HAP-1 (cell line): ENCODE measurements around the gene RGS10.

ENCODE experiments used
- DNase-seq, 2 experiments: peaks; one replicate each; pipeline ENCODE4 v3.0.0-alpha.2; 2016 to 2020; ENCODE audit warnings: low spot score in 2 of 2
- H3K27me3 ChIP-seq: fragments of 250-450 bp; sonication (Bioruptor Pico); 2 replicates; pipeline ENCODE4 v1.5.1; 2020; ENCODE audit warnings: low read depth, mild to moderate bottlenecking, moderate library complexity
- H3K36me3 ChIP-seq: fragments of 250-450 bp; sonication (Bioruptor Pico); replicated peaks from 2 replicates; pipeline ENCODE4 v1.5.1; 2020; ENCODE audit warnings: mild to moderate bottlenecking
- H3K4me1 ChIP-seq: fragments of 250-450 bp; sonication (Bioruptor Pico); 2 replicates; pipeline ENCODE4 v1.5.1; 2020; ENCODE audit warnings: mild to moderate bottlenecking
- H3K4me3 ChIP-seq: fragments of 250-450 bp; sonication (Bioruptor Pico); 2 replicates; pipeline ENCODE4 v1.5.1; 2020; ENCODE audit warnings: mild to moderate bottlenecking, moderate library complexity
- H3K9me3 ChIP-seq: fragments of 250-450 bp; sonication (Bioruptor Pico); 2 replicates; pipeline ENCODE4 v1.5.1; 2020; ENCODE audit warnings: mild to moderate bottlenecking, moderate library complexity
- in situ Hi-C: fragments of 300-500 bp; cut with MboI; formaldehyde crosslinking; loops from 3 replicates; pipeline ENCODE4 v1.14.3; 2020; ENCODE audit warnings: low sequenced_read_pairs, inconsistent platforms, mixed read lengths

RGS10 gene

GRCh38 chr10:119457966-119458766 is 84.4 kb downstream of the RGS10 start:
- no peaks in the 10 kb centered on the region for H3K36me3 ChIP-seq
- no peaks in the 10 kb centered on the region for H3K4me1 ChIP-seq
- no peak for DNase-seq
- H3K9me3 ChIP-seq: no peaks in the 10 kb centered on the region
- H3K4me3 ChIP-seq: no peak overlapping the region
- H3K27me3 ChIP-seq: no peaks in the 10 kb centered on the region
- in situ Hi-C loops: no loop called here

- in situ Hi-C loops: no loop called here
- no peaks in the 10 kb centered on the region for H3K9me3 ChIP-seq
- no peaks in the 10 kb centered on the region for H3K36me3 ChIP-seq
- no peak for DNase-seq
- no peaks in the 10 kb centered on the region for H3K27me3 ChIP-seq
- H3K4me1 ChIP-seq: no peaks in the 10 kb centered on the region
- H3K4me3 ChIP-seq: no peak overlapping the region
These were observed 86.1 kb downstream of the RGS10 start for GRCh38 chr10:119456435-119456810.

GRCh38 chr10:119455609-119456434 is 86.7 kb downstream of the RGS10 start:
- in situ Hi-C loops: no loop called here
- Histone ChIP-seq H3K4me1 (no peaks in the 10 kb centered on the region), H3K27me3 (no peaks in the 10 kb centered on the region), H3K4me3 (no peak overlapping the region), H3K36me3 (no peaks in the 10 kb centered on the region), H3K9me3 (no peaks in the 10 kb centered on the region)
- no peak for DNase-seq

- in situ Hi-C loops: no loop called here
- no peaks in the 10 kb centered on the region for H3K9me3 ChIP-seq
These were observed 87.5 kb downstream of the RGS10 start for GRCh38 chr10:119454990-119455389.

GRCh38 chr10:119454316-119454715 is 88.2 kb downstream of the RGS10 start:
- Histone ChIP-seq H3K4me1 (no peaks in the 10 kb centered on the region), H3K27me3 (no peaks in the 10 kb centered on the region), H3K9me3 (no peaks in the 10 kb centered on the region), H3K4me3 (no peak overlapping the region), H3K36me3 (no peaks in the 10 kb centered on the region)
- in situ Hi-C loops: no loop called here
- no peak for DNase-seq

More at GRCh38 chr10:119454990-119455389, 87.5 kb downstream of the RGS10 start:
- no peak for DNase-seq
- no peaks in the 10 kb centered on the region for H3K27me3 ChIP-seq
- no peaks in the 10 kb centered on the region for H3K36me3 ChIP-seq
- no peaks in the 10 kb centered on the region for H3K4me1 ChIP-seq
- no peak overlapping the region for H3K4me3 ChIP-seq

GRCh38 chr10:119453313-119453712 is 89.2 kb downstream of the RGS10 start:
- no peaks in the 10 kb centered on the region for H3K36me3 ChIP-seq
- in situ Hi-C loops: no loop called here

GRCh38 chr10:119452396-119452795 is 90.1 kb downstream of the RGS10 start:
- no peaks in the 10 kb centered on the region for H3K4me1 ChIP-seq
- no peaks in the 10 kb centered on the region for H3K9me3 ChIP-seq
- no peak overlapping the region for H3K4me3 ChIP-seq
- H3K27me3 ChIP-seq: no peaks in the 10 kb centered on the region
- in situ Hi-C loops: no loop called here
- no peak for DNase-seq
- no peaks in the 10 kb centered on the region for H3K36me3 ChIP-seq

More at GRCh38 chr10:119453313-119453712, 89.2 kb downstream of the RGS10 start:
- H3K4me1 ChIP-seq: no peaks in the 10 kb centered on the region
- H3K9me3 ChIP-seq: no peaks in the 10 kb centered on the region
- DNase-seq: no peak
- no peak overlapping the region for H3K4me3 ChIP-seq
- no peaks in the 10 kb centered on the region for H3K27me3 ChIP-seq

- no peaks in the 10 kb centered on the region for H3K9me3 ChIP-seq
- no peak overlapping the region for H3K4me3 ChIP-seq
- no peaks in the 10 kb centered on the region for H3K4me1 ChIP-seq
- in situ Hi-C loops: no loop called here
- DNase-seq: no peak
- H3K36me3 ChIP-seq: no peaks in the 10 kb centered on the region
- no peaks in the 10 kb centered on the region for H3K27me3 ChIP-seq
These were observed 91.1 kb downstream of the RGS10 start for GRCh38 chr10:119451300-119451896.

GRCh38 chr10:119450606-119451299 is 91.8 kb downstream of the RGS10 start:
- Histone ChIP-seq H3K9me3 (no peaks in the 10 kb centered on the region), H3K27me3 (no peaks in the 10 kb centered on the region), H3K4me3 (no peak overlapping the region), H3K36me3 (no peaks in the 10 kb centered on the region), H3K4me1 (no peaks in the 10 kb centered on the region)
- no peak for DNase-seq
- in situ Hi-C loops: no loop called here
